Pancreas (tissue), 10 donors: ENCODE measurements around the gene VWA3B. TPM values are rescaled to one million over a fixed set of nuclear protein-coding genes. Genes with fewer than 3 reads are reported as not detected.

Experiments used
- ATAC-seq, 4 donors: fragments of 200-7000 bp; cut with Tn5 transposase; one replicate each; pipeline versions ENCODE4 v1.8.0 to v1.9.1; 2020; ENCODE audit warnings: mild to moderate bottlenecking in 4 of 4, moderate library complexity in 4 of 4
- DNase-seq, 6 donors: peaks; one replicate each; pipeline ENCODE4 v3.0.0-alpha.2; 2020
- FAIRE-seq: peaks from 2 replicates; lab custom pipeline; 2012; peaks lifted over from hg19 to GRCh38; lab: Jason Lieb, UNC
- H3K27ac ChIP-seq, 4 donors: fragments of 200-600 bp; sonication (generic); 1 replicate in 3 of 4; 2 replicates in 1 of 4; pipeline versions ENCODE4 v1.5.0 to v1.8.0; 2020
- H3K27me3 ChIP-seq, 4 donors: fragments of 200-600 bp; one replicate each; pipeline ENCODE4 v1.8.0; 2021
- H3K36me3 ChIP-seq, 3 donors: fragments of 200-600 bp; sonication (generic) in 1 of 3; one replicate each; pipeline versions ENCODE4 v1.5.0 to v1.8.0; 2020 to 2021
- H3K4me1 ChIP-seq, 3 donors: fragments of 200-600 bp; one replicate each; pipeline ENCODE4 v1.8.0; 2021
- H3K4me3 ChIP-seq, 4 donors: fragments of 200-600 bp; sonication (generic) in 2 of 4; one replicate each; pipeline versions ENCODE4 v1.5.0 to v1.8.0; 2020 to 2021
- H3K9me3 ChIP-seq, 4 donors: fragments of 200-600 bp; one replicate each; pipeline ENCODE4 v1.8.0; 2021
- WGBS, 2 donors: extraction: QIAGEN DNeasy Blood & Tissue Kit; methylation state at CpG; one replicate each; pipeline ENCODE4 v1.1.7; 2013; 5-methylcytosine and 5-hydroxymethylcytosine counted together
- intact Hi-C, 3 donors: fragments of 100-400 bp; cut with DNase I; formaldehyde crosslinking; loops; one replicate each; pipeline versions ENCODE4 v1.11.1 to v1.14.2; 2022
- polyA plus RNA-seq, 2 donors: library from polyadenylated mRNA; stranded (reverse); fragments of 200-250 nt; gene quantifications; one replicate each; pipeline ENCODE4 v1.2.3, GENCODE V29; 2013
- total RNA-seq, 6 donors: library from RNA; stranded (reverse); fragmentation: NEBNext Ultra II Directional in 4 of 6; extraction: Animal tissue kit (Norgen Biotek cat#: 25700) in 4 of 6; gene quantifications; one replicate each; pipeline versions ENCODE4 v1.2.1 to v1.2.4, GENCODE V29; 2021 to 2023
- TF ChIP-seq, protein P1 (sequence below), 4 donors: fragments of 200-600 bp; sonication (generic) in 3 of 4; IDR thresholded peaks; one replicate each; pipeline versions ENCODE4 v1.5.0 to v1.8.0; 2021; ENCODE audit warnings: antibody characterized with exemption in 4 of 4
- donor health status: healthy with polysubstance abuse.
- donor health status: DM: no; HTN: no; CAD: no; lungs with moderate emphysema.
- donor health status: DM: no; HTN: no; CAD: no.
- donor health status: control.
- donor health status: control.
- donor health status: Bipolar disorder and iron deficiency.
- donor health status: DM: yes; HTN: yes; CAD: no.
- donor health status: DM: no; HTN: no; CAD: no.
- donor health status: DM: no; HTN: no; CAD: no.
- donor health status: DM: yes; HTN: yes; CAD: no.

VWA3B gene
- total and polyA plus RNA-seq, 8 donors = 0.04 to 0.24 (median 0.07) TPM; not detected in 5

DNA sequence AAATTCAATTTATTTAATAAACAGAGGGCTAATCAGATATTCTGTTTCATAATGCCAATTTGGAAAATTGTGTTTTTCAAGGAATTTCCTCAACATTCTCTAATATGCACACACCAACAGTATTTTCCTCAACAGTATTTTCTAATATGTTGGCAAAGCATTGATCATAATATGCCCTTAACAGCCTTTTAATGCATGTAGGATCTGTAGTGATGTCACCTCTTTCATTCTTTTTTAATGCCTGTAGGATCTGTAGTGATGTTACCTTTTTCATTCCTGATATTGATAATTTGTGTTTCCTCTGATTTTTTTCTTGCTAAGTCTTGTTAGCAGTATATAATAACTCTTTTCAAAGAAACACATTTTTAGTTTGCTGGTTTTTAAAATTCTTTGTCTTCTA is 15.9 kb downstream of the VWA3B start:
- intact Hi-C loops = no loop called here
- Histone ChIP-seq H3K9me3 (no peaks in the 10 kb centered on the region), H3K36me3 (no peaks in the 10 kb centered on the region), H3K4me3 (no peak overlapping the region), H3K27ac (no peak overlapping the region), H3K4me1 (no peaks in the 10 kb centered on the region), H3K27me3 (no peaks in the 10 kb centered on the region)
- ATAC-seq (no peak), DNase-seq (no peak), FAIRE-seq (no peak)
- TF ChIP-seq, protein P1, sequence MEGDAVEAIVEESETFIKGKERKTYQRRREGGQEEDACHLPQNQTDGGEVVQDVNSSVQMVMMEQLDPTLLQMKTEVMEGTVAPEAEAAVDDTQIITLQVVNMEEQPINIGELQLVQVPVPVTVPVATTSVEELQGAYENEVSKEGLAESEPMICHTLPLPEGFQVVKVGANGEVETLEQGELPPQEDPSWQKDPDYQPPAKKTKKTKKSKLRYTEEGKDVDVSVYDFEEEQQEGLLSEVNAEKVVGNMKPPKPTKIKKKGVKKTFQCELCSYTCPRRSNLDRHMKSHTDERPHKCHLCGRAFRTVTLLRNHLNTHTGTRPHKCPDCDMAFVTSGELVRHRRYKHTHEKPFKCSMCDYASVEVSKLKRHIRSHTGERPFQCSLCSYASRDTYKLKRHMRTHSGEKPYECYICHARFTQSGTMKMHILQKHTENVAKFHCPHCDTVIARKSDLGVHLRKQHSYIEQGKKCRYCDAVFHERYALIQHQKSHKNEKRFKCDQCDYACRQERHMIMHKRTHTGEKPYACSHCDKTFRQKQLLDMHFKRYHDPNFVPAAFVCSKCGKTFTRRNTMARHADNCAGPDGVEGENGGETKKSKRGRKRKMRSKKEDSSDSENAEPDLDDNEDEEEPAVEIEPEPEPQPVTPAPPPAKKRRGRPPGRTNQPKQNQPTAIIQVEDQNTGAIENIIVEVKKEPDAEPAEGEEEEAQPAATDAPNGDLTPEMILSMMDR (IDR thresholded peaks at IDR 0.05) = no peak

DNA sequence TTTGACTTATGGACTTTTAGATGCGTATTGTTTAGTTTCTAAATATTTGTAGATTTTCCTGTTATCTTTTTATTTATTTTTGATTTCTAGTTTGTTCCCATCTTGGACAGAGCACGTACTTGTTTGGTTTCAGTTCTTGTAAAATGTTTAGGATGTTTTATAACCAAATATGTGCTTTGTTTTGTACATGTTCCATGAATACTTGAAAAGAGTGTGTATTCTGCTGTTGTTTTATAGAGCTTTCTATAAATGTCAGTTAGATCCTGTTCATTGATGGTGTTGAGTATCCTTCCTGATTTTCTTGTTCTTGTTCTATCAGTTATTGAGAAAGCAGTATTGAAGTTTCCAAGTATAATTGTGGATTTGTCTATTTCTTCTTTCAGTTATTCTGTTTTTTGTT is 21.1 kb downstream of the VWA3B start:
- intact Hi-C loops = no loop called here
- no peak overlapping the region for H3K27ac ChIP-seq
- FAIRE-seq = peak; percentile 75
- no peak overlapping the region for H3K4me3 ChIP-seq
- no peak for ATAC-seq
- H3K4me1 ChIP-seq = no peaks in the 10 kb centered on the region
- 50 to 60% methylated on average over 2 of the region's 2 CpGs for WGBS, 2 donors
- no peaks in the 10 kb centered on the region for H3K9me3 ChIP-seq
- TF ChIP-seq, protein P1 (IDR thresholded peaks at IDR 0.05) = no peak
- no peaks in the 10 kb centered on the region for H3K27me3 ChIP-seq
- no peaks in the 10 kb centered on the region for H3K36me3 ChIP-seq
- DNase-seq = no peak

DNA sequence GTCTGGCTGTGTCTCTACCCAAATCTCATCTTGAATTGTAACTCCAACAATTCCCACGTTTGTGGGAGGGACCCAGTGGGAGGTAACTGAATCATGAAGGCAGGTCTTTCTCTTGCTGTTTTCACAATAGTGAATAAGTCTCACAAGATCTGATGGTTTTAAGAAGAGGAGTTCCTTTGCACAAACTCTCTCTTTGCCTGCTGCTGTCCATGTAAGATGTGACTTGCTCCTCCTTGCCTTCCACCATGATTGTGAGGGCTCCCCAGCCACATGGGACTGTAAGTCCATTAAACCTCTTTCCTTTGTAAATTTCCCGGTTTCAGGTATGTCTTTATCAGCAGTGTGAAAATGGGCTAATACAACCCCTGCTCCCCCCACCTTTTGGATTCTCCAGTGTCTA is 23.8 kb downstream of the VWA3B start:
- TF ChIP-seq, protein P1 (IDR thresholded peaks at IDR 0.05) = no peak
- Histone ChIP-seq H3K27ac (no peak overlapping the region), H3K36me3 (no peaks in the 10 kb centered on the region), H3K4me3 (no peak overlapping the region), H3K9me3 (no peaks in the 10 kb centered on the region), H3K4me1 (no peaks in the 10 kb centered on the region), H3K27me3 (no peaks in the 10 kb centered on the region)
- intact Hi-C loops = no loop called here
- no peak for DNase-seq
- no peak for FAIRE-seq
- ATAC-seq = no peak
- WGBS, 2 donors = 46 to 60% methylated on average over 2 of the region's 2 CpGs

DNA sequence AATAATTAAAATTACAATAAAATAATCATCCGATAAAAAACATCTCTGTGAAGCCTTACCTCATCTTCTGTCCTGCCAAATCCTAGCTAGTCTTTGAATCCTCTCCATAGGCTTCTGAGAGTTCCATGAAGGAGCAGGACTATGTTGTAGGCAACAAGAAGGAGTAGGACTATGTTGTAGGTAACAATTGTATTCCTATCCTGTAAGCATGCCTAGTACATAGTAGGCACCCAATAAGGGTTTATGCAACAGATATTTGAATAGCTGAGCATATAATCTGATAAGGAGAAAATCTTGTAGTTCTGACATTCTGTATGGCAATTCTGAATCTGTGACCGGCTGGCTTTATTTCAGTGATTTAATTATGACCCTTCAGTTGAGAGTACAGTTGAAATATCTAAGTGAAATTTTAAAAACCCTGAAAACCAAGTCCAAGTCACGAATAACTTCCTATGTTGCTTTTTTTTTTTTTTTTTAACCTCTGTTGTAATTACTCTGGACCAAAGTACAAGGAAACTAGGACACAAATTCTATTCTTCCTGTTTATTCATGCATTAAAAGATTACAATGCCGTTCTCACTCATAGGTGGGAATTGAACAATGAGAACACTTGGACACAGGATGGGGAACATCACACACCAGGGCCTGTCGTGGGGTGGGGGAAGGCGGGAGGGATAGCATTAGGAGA is 27.8 kb downstream of the VWA3B start:
- no peaks in the 10 kb centered on the region for H3K4me1 ChIP-seq
- TF ChIP-seq, protein P1 (IDR thresholded peaks at IDR 0.05) = no peak
- no peaks in the 10 kb centered on the region for H3K9me3 ChIP-seq
- no peaks in the 10 kb centered on the region for H3K36me3 ChIP-seq
- 61 to 64% methylated on average over 6 of the region's 6 CpGs for WGBS, 2 donors
- DNase-seq = no peak
- ATAC-seq = no peak
- no peaks in the 10 kb centered on the region for H3K27me3 ChIP-seq
- no peak overlapping the region for H3K4me3 ChIP-seq
- FAIRE-seq = no peak
- intact Hi-C loops = no loop called here
- H3K27ac ChIP-seq = no peak overlapping the region

DNA sequence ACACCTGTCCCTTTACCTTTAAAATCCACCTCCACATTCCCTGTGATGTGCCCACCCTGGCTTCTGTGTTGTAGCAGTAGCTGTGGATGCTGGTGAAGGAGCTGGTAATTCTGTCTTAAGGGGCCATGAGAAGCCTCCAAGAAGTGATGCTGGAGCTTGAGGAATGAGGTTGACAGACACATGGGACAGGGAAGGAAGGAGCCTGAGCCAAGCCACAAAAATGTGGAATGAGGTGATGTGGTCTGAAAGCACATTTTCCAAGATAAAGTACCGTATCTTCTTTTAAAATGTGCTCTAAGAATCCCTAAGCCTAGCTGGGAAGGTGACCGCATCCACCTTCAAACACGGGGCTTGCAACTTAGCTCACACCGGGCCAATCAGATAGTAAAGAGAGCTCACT is 31.2 kb downstream of the VWA3B start:
- 78 to 87% methylated on average over 4 of the region's 4 CpGs for WGBS, 2 donors
- intact Hi-C loops = no loop called here
- TF ChIP-seq, protein P1 (IDR thresholded peaks at IDR 0.05) = no peak
- H3K36me3 ChIP-seq = no peaks in the 10 kb centered on the region
- DNase-seq = no peak
- H3K27ac ChIP-seq = no peak overlapping the region
- no peaks in the 10 kb centered on the region for H3K4me1 ChIP-seq
- H3K27me3 ChIP-seq = no peaks in the 10 kb centered on the region
- FAIRE-seq = no peak
- no peak for ATAC-seq
- no peaks in the 10 kb centered on the region for H3K9me3 ChIP-seq
- H3K4me3 ChIP-seq = no peak overlapping the region
